HG02840 (cell line): ENCODE results near the gene S100A8.
"Not testable (repeated sequence)": the region's sequence is repeated elsewhere in the genome, so short reads cannot be mapped to it uniquely, and the experiment has no call there.

Source experiments
- ATAC-seq: cut with Tn5 transposase; IDR thresholded peaks from one replicate; pipeline ENCODE4 v1.9.1; 2021; ENCODE audit warnings: mild to moderate bottlenecking, moderate library complexity, moderate number of reproducible peaks; ENCODE audit not compliant: unreplicated experiment, low FRiP score

S100A8 gene

GRCh38 chr1:153390938-153391710 is at the start of gene S100A8:
Gene S100A8 (minus strand): TSS chr1:153391073. CDS start chr1:153390535, 538 bp downstream.
- no peak for ATAC-seq

DNA sequence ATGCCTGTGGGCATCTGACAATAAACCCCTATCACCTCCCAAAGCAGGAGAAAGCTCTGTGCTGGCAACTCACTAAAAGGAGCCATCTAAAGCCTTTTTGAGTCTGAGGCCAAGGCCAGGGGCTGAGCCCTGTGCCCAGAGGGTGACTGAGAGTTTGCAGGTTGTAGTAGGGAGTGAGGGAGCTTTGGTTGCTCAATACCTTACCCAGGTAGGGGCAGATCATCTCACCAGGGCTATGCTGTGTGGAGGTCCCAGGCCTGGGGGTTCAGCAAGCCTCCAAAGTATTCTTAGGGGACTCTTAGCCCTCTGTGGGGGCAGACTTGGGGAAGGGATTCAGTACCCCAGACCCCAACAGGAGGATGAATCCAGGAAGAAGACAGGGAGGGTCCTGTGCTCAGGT is 48.4 kb upstream of the S100A8 start:
- no peak for ATAC-seq

- ATAC-seq, result no peak
Measured at GRCh38 chr1:153438599-153438998, 47.7 kb upstream of the S100A8 start.

GRCh38 chr1:153437236-153437635 is 46.4 kb upstream of the S100A8 start:
- no peak for ATAC-seq

DNA sequence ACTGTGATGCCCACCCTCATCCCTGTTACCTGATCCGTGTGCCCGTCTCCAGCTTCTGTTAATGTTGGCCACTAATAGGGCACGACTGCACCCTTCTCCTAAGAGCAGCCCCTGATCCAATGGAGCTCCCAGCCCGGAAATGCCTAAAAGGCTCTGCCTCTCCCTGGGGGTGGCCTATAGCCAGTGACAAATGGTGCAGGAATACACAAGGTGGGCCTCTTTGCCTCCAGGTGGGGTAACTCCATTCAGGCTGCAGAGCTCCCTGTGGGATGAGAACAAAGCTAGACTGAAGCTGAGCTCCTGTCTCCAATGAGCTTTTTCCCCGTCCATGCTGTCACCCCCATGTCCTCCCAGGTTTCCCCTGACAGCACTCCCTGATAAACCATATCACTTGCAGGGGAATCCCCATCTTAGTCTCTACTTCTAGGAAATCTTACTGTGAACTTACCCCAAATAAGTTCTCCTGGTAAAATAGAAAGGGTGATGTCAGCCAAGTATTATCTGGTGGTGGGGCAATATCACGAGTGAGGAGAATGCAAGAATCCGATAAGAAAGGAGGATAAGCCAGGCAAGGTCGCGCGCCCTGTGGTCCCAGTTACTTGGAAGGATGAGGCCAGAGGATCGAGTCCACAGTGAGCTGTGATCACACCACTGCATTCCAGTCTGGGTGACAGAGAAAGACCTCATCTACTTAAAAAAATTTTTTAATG is 44.0 kb upstream of the S100A8 start:
- no peak for ATAC-seq

DNA sequence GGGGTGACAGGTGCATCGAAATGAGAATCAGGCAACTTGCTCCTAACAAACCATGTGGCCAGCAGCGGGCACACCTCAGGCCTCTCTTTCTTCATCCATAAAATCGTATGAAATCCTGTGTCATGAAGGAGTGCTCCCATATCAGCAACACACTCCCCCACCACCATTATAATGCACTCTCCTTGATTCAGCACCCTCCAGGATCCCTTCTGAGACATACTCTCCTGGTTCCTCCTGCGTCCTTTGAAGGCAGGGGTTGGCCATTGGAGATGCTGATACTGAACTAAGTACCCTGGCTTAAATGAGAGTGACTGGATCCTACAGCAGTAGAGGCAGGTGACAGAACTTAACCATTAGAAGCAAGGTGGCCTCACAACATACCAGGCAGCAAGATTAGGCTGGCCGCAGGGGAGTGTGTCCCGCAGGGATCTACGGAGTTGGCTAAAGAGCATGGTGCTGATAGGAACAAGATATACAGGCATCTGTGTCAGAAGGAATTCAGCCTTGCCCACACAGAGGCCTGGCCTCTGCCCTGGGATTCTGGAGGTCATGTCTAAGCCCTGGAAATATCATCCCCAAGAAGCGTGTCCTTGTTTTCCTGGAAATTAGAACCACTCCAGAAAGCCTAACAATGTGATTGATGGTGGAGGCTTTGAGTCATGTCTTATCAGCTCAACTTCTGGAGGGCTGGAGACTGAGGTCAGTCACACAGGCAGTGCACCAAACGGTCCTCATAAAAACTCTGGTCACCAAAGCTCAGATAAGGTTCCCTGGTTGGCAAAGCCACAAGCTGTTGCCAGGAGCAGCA is 42.2 kb upstream of the S100A8 start:
- ATAC-seq, result no peak

GRCh38 chr1:153431928-153432327 is 41.1 kb upstream of the S100A8 start:
- no peak for ATAC-seq

DNA sequence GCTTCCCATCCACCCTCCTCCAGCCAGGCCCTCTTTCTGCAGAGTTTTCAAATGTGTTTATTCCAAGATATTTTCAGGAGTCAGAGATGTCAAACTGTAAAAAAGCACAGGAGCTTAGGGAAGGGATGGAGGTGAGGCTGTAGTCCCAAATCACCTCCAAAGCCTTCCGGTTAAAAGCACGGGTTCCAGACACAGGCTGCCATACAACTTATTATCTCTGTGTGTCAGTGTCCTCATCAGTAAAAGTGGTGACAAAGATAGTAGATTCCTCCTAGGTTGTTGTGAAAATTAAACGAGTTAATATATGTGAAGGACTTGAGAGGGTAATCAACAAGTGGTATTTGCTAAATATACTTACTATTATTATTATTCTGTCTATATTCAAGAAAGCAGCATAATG is 40.6 kb upstream of the S100A8 start:
- no peak for ATAC-seq

DNA sequence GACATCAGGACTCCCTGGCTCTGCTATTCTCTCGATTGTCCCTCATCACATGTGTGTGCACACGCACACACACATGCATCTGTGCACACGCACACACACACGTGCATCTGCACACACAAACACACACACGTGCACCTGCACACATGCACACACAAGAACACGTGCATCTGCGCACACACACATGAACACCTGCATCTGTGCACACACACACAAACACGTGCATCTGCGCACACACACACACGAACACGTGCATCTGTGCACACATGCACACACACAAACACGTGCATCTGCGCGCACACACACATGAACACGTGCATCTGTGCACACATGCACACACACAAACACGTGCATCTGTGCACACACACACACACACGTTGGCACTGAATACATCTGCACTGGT is 40.1 kb upstream of the S100A8 start:
- no peak for ATAC-seq

- no peak for ATAC-seq
Measured at GRCh38 chr1:153430561-153430960, 39.7 kb upstream of the S100A8 start.

- no peak for ATAC-seq
Measured at GRCh38 chr1:153430166-153430553, 39.3 kb upstream of the S100A8 start.

GRCh38 chr1:153429266-153430165 is 38.6 kb upstream of the S100A8 start:
- ATAC-seq, result no peak

GRCh38 chr1:153428791-153429190 is 37.9 kb upstream of the S100A8 start:
- no peak for ATAC-seq

DNA sequence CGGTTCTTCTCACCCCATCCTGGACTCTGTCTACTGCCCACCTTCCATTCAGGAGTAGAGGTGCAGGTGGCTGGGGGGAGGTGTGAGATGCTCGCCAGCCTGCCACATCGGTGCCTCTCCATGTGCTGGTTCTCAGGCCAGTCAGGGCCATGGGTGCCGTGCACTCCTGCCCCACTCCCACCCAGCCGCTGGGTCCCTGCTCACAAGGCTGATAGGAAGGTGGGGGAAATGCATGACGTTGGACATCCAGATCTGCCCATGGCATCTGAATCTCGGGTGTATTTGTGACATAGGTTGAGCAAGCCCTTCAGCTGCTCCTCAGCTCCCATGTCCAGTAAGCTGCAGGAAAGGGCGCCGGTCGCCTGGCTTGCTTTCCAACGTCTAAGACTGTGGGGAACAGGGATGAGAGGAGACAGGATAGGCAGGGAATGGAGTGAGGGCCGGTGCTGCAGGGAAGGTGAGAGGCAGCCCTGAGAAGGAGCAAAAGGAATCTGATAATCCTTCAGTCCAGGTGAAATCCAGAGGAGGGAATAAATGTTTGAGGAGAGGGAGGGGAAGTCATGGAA is 37.3 kb upstream of the S100A8 start:
- ATAC-seq, result no peak

GRCh38 chr1:153426809-153427208 is 35.9 kb upstream of the S100A8 start:
- no peak for ATAC-seq

DNA sequence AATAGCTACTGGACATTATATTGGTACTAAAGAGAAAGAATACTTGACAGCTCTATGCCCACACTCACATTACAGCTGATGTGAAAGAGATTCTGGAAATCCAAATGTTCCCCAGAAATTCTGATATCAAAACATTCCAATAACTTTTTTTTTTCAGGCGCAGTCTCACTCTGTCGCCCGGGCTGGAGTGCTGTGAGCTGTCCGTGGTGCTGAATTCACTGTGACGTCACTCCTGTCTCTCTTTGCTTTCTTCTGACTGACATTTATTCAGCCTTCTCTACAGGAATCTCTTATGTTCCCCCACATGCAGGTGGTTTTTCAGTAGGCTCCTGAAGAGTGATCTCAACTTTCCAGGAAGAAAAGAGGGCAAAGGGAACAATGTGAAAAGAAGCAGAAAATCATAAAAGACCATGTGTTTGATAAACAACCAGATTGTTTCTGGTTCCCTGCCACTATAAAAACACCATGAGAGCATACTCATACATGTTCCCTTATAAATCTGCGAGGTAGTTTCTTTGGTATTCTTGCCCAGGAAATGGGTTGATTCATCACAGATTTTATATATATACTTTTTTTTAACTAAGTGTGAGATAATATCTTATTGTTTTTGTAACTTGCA is 31.7 kb upstream of the S100A8 start:
- no peak for ATAC-seq

- no peak for ATAC-seq
Measured at GRCh38 chr1:153420306-153420705, 29.4 kb upstream of the S100A8 start.

DNA sequence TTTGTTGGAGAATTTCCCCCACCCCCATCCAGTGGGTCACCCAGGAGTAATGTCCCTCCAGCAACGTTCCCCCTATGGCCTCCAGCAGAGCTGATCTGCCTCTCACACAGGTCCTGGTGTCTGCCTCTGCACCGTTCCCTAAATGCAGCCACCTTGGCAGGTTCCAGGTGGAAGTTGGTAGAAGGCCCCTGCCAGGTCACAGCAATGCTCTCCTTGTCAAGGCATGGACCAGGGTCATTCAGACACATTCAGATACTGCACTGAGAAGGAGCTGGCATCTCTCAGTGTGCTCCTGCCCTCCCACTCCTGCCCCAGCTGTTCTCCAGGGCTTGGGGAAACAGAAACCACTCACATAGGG is 28.5 kb upstream of the S100A8 start:
- ATAC-seq, result not testable (repeated sequence)

GRCh38 chr1:153418758-153419435 is 28.0 kb upstream of the S100A8 start:
- not testable (repeated sequence) for ATAC-seq
